Fibroblast of upper back skin (primary cell): ENCODE results near the gene KIAA1210.

Source experiments
- DNase-seq: peaks from one replicate; pipeline ENCODE4 v3.0.0-alpha.2; 2013

The KIAA1210 gene

DNA sequence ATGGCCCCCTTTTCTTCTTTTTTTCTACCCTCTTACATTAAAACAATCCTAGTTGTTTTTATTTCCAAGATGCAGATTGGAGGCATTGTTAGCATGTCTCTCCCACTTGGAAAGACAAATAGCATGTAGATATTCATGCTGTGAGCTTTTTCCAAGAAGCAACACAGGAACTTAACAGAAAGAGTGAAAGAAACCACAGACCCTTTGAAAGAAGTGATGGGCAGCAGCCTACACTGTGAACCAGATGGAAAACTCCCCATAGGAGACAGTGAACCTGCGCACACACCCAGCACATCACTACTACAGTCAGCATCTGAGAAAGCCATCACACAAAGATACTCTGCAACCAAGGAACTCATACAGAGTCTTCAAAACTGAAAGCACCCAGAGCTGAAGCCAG lies 37.0 kb downstream of the KIAA1210 start:
- DNase-seq: no peak

- DNase-seq: no peak
Measured at GRCh38 chrX:119089619-119090018, 38.0 kb downstream of the KIAA1210 start.

- no peak for DNase-seq
Measured at GRCh38 chrX:119087121-119087520, 40.5 kb downstream of the KIAA1210 start.

DNA sequence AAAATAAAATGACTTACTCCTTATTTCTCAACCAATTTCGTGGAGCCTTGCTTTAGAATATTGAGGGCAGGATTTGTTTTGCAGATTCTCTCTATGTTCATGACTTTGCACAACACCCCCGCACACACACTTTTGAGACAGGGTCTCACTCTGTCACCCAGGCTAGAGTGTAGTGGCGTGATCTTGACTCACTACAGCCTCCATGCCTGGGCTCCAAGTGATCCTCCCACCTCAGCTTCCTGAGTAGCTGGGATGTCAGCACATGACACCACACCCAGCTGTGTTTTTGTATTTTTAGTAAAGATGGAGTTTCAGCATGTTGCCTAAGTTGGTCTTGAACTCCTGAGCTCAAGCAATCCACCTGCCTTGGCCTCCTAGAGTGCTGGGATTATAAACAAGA lies 42.8 kb downstream of the KIAA1210 start:
- DNase-seq: no peak

- DNase-seq: no peak
Measured at GRCh38 chrX:119082278-119082677, 45.3 kb downstream of the KIAA1210 start.

DNA sequence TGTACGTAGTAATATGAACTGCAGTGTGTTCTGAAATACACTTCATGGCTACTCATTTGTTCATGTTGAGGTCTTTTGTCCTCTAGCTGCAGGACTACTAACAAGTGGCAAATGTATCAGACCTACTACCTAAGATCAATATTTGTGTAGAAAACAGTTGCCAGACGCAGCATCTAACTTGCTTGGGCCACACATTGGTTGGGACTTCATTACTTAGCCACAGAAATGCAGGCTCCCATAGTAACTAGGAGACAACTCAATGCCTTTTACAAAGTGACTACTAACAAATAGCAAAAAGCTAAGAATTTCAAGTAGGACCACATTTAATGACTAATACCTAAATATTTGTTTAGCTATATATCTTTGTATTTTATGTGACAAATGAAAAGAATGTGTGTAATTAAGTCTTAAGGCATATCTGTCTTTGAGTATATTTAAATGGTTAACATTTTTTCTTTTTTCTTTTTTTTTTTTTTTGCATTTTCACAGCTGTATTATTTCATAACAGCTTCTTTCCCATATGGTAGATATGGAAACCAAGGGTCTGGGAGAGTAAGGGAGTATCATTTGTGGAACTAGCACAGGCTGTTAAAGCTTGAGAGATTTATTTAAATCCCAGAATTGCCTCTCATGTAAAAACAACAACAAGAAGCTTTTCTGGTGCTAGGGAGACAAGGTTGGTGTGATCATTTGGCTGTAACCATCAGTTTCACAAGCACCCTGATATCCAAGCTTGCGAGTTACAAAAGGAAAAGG lies 52.2 kb downstream of the KIAA1210 start:
- DNase-seq: no peak

DNA sequence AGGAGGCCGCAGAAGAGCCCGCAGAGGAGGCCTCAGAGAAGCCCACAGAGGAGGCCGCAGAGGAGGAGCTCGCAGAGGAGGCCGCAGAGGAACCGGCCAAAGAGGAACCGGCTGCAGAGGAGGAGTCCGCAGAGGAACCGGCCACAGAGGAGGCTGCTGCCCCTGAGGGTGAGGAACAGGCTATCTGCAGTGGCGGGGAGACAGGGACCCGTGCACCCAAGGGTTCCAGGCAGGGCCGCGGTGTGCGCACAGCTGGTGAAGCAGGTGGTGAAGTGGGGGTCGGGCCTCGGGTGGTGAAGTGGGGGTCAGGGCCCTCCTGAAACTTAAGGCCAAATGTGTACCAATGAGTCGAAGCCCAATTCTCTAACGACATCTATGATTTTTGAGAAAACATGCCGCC lies 53.7 kb downstream of the KIAA1210 start:
- DNase-seq: no peak

- DNase-seq: no peak
Measured at GRCh38 chrX:119073200-119073905, 54.3 kb downstream of the KIAA1210 start.

GRCh38 chrX:119072744-119073143 lies 54.9 kb downstream of the KIAA1210 start, which contains the start of gene CT47C1:
Gene CT47C1 (plus strand): TSS chrX:119072993. CDS start chrX:119073226, 233 bp downstream.
- no peak for DNase-seq

DNA sequence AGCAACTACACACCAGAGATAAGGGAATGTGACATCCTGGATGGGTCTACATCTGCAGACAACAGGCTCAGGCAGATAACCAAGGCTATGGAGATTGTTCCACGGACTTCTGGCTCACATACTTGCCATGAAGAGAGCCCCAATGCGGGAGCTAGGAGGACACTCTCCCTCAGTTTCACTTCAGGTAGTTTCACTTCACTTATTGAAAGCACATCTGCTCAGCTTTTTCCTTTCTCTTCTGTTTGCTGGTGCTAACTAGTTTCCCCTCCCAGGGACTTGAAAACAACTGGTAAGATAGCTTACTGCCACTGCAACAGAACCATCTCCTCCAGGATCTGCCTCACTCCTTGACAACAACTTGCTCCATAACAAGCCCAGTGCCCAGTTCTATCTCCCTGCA lies 56.2 kb downstream of the KIAA1210 start:
- no peak for DNase-seq

- DNase-seq: no peak
Measured at GRCh38 chrX:119069762-119070161, 57.9 kb downstream of the KIAA1210 start.

DNA sequence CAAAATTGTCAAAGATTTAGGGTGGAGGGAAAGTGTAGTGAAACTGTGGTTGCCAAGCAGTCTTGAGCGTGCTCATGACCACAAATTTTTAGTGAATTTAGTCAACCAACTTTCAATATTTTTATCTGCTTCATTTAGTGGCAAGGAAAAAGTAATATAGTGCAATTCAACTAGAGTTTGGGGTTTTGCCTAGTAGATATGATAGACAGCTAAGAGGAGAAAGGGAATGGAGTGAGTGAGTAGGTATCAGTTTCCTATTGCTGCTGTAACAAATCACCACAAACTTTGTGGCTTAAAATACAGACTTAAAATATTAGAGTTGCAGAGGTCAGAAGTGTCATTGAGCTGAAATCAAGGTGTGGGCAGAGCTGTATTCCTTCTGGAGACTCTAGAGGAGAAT lies 58.5 kb downstream of the KIAA1210 start:
- DNase-seq: no peak

- peak; percentile 41 for DNase-seq
Measured at GRCh38 chrX:119067023-119067739, 60.4 kb downstream of the KIAA1210 start.

DNA sequence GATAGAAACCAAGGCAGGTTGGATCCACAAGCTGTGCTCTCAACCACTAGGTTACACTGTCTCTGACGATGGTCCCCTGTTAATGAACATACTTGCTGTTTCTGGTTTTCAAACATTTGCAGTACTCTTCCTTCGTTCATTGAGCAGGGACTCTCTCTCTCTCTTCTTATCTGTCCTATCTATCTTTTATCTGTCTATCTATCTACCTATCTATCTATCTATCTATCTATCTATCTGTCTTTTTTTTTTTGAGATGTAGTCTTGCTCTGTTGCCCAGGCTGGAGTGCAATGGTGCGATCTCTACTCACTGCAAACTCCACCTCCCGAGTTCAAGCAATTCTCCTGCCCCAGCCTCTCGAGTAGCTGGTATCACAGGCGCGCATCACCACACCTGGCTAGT lies 64.2 kb downstream of the KIAA1210 start:
- DNase-seq: no peak

- peak; percentile 43 for DNase-seq
Measured at GRCh38 chrX:119062750-119063374, 64.8 kb downstream of the KIAA1210 start.

DNA sequence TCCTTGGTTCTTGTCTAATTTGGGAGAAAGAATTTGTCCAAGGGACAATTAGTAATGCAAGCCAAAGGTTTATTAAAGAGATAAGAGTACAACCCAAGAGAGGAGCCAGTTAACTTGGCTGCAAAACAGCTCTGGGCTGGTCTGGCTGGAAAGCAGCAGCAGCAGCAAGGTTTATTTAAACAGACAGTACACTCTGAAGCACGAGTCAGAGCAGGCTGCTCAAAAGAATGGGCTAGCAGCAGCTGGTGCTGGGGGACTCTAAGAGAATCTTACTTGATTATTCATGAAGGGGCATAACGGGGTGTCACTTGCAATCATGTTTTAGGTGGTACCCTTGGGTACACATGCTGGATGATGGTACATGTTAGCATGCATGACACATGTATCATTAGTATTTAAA lies 71.9 kb downstream of the KIAA1210 start:
- no peak for DNase-seq

- no peak for DNase-seq
Measured at GRCh38 chrX:119045884-119046283, 81.7 kb downstream of the KIAA1210 start.

DNA sequence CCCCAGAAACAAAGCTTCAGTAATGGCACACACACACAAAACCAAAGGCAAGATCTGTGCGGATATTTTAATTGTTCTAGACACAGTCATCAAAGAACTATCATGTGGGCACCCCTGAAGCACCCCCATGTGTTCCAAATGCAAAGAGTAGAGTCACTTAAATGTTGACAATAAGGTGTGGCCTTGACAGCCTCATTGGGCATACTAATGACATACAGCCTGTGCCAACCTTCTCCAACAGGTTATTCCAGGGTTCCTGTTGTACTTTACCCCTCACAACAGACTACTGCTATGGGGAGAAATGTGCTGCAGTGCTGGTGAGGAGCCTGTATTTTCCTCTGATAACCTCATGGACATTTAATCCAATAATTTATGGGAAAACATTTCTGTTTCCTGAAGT lies 84.6 kb downstream of the KIAA1210 start:
- DNase-seq: no peak

DNA sequence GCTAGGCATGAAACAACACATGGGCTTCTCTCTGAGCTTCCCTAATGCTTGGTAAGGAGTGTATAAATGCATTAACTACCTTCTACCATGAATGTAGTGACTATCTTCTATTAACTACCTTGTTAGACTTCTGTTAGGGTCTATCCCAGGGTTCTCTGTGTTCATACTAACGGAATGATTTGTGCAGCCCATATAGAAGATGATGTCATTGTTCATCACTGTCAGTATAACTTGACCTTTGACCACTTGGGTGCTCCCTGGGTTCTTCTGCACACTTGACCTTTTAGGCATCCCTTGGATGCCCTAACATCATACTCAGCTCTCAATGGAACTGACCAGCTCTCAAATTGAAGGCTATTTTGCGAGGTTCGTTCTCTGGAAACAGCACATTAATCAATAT lies 85.6 kb downstream of the KIAA1210 start:
- no peak for DNase-seq

- peak; percentile 61 for DNase-seq
Measured at GRCh38 chrX:119041175-119041574, 86.4 kb downstream of the KIAA1210 start.

DNA sequence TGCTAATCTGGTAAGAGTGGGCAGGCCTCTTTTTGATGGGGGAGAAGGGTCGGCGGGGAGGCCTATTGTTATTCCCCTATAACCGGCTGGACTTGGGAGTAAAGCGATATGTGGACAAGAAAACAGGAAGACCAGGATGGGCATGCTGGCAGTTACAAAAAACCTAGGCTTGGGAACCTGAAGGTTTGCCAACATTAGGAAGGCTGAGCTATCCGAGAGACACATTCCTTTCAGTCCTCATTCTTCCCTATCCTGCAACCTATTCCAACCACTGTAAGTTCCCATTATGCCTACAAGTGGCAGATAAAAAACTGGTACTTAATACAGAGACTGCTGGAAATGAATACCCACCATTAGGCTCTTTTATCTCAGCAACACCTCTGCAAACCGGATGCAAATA lies 87.2 kb downstream of the KIAA1210 start:
- DNase-seq: peak; percentile 4

- DNase-seq: no peak
Measured at GRCh38 chrX:119036107-119037029, 91.2 kb downstream of the KIAA1210 start.
